Memory B cell (primary cell): ENCODE results near the gene AKIRIN2.

Source experiments
- ATAC-seq: fragments of 150-1000 bp; cut with Tn5 transposase; 2 replicates; pipeline ENCODE4 v1.10.0; 2021; ENCODE audit warnings: low read depth, mild to moderate bottlenecking, moderate library complexity
- DNase-seq, 2 donors: peaks; one replicate each; pipeline ENCODE4 v3.0.0; 2022; ENCODE audit warnings: low spot score in 2 of 2
- H3K27ac Mint-ChIP-seq: one replicate; pipeline ENCODE4 v1.8.0; 2022; ENCODE audit warnings: mild to moderate bottlenecking, moderate library complexity, mixed read lengths
- H3K27me3 Mint-ChIP-seq: one replicate; pipeline ENCODE4 v1.8.0; 2022; ENCODE audit warnings: mixed read lengths
- H3K36me3 Mint-ChIP-seq: one replicate; pipeline ENCODE4 v1.8.0; 2022; ENCODE audit warnings: mild to moderate bottlenecking, mixed read lengths
- H3K4me1 Mint-ChIP-seq: one replicate; pipeline ENCODE4 v1.8.0; 2022; ENCODE audit warnings: mixed read lengths
- H3K4me3 Mint-ChIP-seq: one replicate; pipeline ENCODE4 v1.8.0; 2022; ENCODE audit warnings: mild to moderate bottlenecking, moderate library complexity, mixed read lengths
- H3K9me3 Mint-ChIP-seq: one replicate; pipeline ENCODE4 v1.8.0; 2022; ENCODE audit warnings: mixed read lengths

Gene AKIRIN2

DNA sequence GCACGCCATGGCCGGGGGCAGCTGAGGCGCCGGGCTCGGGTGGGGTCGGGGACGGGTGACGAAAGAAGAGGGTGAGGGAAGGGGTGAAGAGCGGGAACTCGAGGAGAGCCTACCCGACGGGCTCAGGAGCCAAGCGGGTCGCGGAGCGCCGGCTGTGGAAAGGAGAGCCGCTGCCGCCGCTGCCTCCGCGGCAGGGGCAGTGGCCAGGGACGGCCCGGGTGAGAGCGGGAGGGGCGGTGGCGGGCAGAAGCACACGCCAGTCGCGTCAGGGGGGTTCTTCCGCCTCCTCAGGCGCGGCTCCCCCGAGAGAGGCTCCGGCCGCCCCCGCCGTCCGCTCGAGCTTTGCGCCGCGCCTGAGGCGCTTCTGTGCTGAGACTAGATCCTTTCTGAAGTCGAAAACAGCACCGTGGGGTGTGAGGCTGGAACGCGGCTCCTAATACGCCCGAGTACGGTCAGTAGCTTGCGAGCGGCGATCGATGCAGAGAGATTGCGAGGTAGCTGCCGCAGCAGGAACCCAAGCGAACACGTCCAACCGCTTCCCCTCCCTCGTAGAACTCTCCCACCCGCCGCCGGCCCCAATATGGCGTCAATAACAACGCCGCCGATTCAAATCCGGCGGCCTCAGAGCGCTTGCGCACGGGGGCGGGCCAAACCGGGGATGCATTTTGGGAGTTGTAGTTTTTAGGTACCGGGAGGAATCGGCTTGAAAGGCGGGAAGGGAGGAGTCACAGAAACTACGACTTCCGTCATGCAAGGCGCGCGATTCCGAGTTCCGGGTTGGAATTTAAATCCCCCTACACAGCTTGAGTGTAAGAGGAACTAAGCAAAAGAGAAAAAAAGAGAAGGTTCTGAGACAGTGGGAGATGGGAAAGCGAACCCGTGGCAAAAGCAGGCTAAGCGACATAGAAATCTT is at the start of gene AKIRIN2:
AKIRIN2 (minus strand) TSS at position 558 of the 913 bp plus-strand sequence; CDS start at position 9, 549 bp downstream.
- peak within 1 kb of the TSS; percentile 94 for H3K27ac Mint-ChIP-seq

DNA sequence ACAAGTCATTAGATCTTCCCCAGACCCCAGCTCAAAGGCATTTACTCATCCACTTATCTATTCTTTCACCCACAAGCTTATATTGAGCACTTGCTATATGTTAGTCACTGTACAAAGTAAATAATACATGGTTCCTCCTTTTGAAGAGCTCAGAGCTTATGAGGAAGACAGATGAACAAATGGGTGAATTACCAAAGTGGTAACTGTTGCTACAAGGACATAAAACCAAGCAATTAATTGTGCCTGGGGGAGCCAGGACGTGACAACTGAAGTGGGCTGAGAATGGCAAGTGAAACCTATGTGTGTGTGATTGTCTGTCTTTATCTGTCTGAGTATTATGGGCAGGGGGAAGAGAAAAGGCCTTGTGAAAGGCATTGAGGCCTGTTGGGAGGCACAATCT is 45.6 kb upstream of the AKIRIN2 start:
- Mint-ChIP-seq H3K9me3 (peaks cover 1% of the 10 kb centered on the region), H3K27ac (peak overlapping the region; percentile 59)
- peak; percentile 37 for ATAC-seq

More for the DNA sequence above, at the start of gene AKIRIN2:
- Mint-ChIP-seq H3K4me3 (peak within 1 kb of the TSS; percentile 97), H3K9me3 (no peaks in the 10 kb centered on the region), H3K36me3 (peaks cover 2% of the 10 kb centered on the region), H3K4me1 (peaks cover 19% of the 10 kb centered on the region), H3K27me3 (no peaks in the 10 kb centered on the region)
- DNase-seq (peak; percentile 95 to 98), ATAC-seq (peak; percentile 77)

DNA sequence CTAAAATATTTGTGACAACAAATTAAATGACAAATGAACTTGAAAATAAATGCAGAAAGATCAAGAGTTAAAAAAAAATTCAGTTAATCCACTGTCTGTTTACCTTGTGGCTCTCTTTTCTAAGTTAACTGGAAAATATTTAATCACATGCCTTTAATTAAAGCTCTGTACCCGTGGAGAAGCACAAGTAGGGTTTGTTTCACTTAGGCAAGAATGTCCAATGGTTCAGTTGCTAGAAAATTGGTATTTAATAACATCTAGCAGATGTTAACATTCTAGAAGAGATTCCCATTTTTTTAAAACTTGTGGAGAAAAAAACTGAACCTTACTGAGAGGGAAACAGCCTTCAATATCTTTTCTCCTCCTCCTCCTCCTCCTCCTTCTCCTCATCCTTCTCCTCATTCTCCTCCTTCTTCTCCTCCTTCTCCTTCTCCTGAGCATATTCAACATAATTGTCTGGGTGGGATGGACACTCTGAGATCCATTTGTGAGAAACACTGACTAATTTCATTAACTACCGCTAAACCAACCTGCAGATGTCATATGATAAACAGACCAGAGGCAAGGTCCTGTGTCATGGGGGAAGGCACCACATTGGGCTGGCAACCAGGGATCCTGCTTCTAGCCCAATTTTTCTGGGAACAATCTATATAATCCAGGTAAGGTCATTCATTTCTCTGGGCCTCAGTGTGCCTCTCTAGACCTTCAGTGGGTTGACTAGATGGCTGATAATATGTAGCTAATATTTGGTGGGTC is 44.1 kb upstream of the AKIRIN2 start:
- Mint-ChIP-seq H3K27me3 (no peaks in the 10 kb centered on the region), H3K36me3 (peaks cover 5% of the 10 kb centered on the region), H3K27ac (no peak overlapping the region), H3K4me3 (no peak overlapping the region), H3K4me1 (peaks cover 22% of the 10 kb centered on the region), H3K9me3 (peaks cover 3% of the 10 kb centered on the region)
- ATAC-seq: no peak
- no peak for DNase-seq

More for the DNA sequence above, 45.6 kb upstream of the AKIRIN2 start:
- no peak for DNase-seq
- Mint-ChIP-seq H3K4me3 (no peak overlapping the region), H3K27me3 (no peaks in the 10 kb centered on the region), H3K4me1 (peaks cover 10% of the 10 kb centered on the region), H3K36me3 (peaks cover 3% of the 10 kb centered on the region)

GRCh38 chr6:87743454-87743853 is 41.4 kb upstream of the AKIRIN2 start:
- no peak for ATAC-seq
- DNase-seq: no peak
- Mint-ChIP-seq H3K27ac (no peak overlapping the region), H3K36me3 (peaks cover 6% of the 10 kb centered on the region), H3K4me3 (no peak overlapping the region), H3K27me3 (no peaks in the 10 kb centered on the region), H3K9me3 (peaks cover 4% of the 10 kb centered on the region), H3K4me1 (peaks cover 25% of the 10 kb centered on the region)

GRCh38 chr6:87742106-87742505 is 40.1 kb upstream of the AKIRIN2 start:
- Mint-ChIP-seq H3K36me3 (peaks cover 3% of the 10 kb centered on the region), H3K9me3 (peaks cover 4% of the 10 kb centered on the region), H3K27me3 (no peaks in the 10 kb centered on the region), H3K27ac (peak overlapping the region; percentile 89), H3K4me1 (peaks cover 25% of the 10 kb centered on the region), H3K4me3 (no peak overlapping the region)
- DNase-seq: peak; percentile 24 to 26
- ATAC-seq: peak; percentile 98

- Mint-ChIP-seq H3K4me1 (peaks cover 25% of the 10 kb centered on the region), H3K27ac (peak overlapping the region; percentile 61), H3K9me3 (peaks cover 4% of the 10 kb centered on the region), H3K27me3 (no peaks in the 10 kb centered on the region), H3K36me3 (peaks cover 3% of the 10 kb centered on the region), H3K4me3 (no peak overlapping the region)
- ATAC-seq (no peak), DNase-seq (no peak)
Observed at GRCh38 chr6:87741001-87741650, 39.1 kb upstream of the AKIRIN2 start.

DNA sequence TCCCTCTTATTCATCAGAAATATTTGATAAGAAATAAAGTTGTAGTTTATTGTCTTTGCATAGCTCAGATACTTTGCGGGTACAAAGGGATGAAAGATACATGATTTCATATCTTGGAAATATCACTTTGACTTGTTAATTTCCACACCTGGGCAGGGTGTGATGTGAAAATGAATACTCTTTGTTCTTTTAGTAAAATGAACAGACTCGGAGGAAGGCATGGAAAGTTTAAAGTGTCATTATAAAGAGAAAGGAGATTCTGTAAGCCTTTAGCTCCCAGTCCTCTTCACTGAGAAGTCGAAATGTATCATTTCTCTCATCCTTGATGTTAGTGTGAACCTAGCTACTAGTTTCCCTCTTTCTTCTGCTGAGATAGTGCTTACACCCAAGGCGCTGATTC is 36.7 kb upstream of the AKIRIN2 start:
- Mint-ChIP-seq H3K36me3 (peaks cover 3% of the 10 kb centered on the region), H3K4me1 (peaks cover 22% of the 10 kb centered on the region), H3K27ac (peak overlapping the region; percentile 73), H3K4me3 (no peak overlapping the region), H3K9me3 (peaks cover 4% of the 10 kb centered on the region), H3K27me3 (no peaks in the 10 kb centered on the region)
- DNase-seq (no peak), ATAC-seq (no peak)

DNA sequence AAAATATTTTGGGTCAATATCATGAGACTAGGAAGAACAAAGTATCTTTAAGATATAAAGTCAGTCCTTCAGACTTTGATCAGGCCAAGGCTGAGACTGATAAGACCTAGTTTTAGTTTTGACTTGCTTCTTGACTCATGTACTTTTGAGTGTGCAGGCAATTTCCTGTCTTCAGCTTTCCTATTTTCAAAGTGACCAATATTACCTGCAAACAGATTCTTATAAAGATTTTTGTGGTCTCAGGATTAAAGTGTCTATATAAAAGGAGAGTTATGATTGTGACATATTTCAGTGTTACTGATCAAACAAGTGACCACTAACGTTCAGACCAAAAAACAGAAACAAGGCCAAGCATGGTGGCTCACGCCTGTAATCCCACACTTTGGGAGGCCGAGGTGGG is 36.0 kb upstream of the AKIRIN2 start:
- Mint-ChIP-seq H3K4me1 (peaks cover 22% of the 10 kb centered on the region), H3K27me3 (no peaks in the 10 kb centered on the region), H3K4me3 (no peak overlapping the region), H3K36me3 (peaks cover 3% of the 10 kb centered on the region), H3K9me3 (peaks cover 4% of the 10 kb centered on the region), H3K27ac (peak overlapping the region; percentile 73)
- no peak for DNase-seq
- ATAC-seq: no peak

GRCh38 chr6:87736809-87737540 is 34.9 kb upstream of the AKIRIN2 start:
- Mint-ChIP-seq H3K27me3 (no peaks in the 10 kb centered on the region), H3K36me3 (peaks cover 3% of the 10 kb centered on the region), H3K27ac (no peak overlapping the region), H3K4me1 (peaks cover 14% of the 10 kb centered on the region), H3K9me3 (peaks cover 3% of the 10 kb centered on the region), H3K4me3 (no peak overlapping the region)
- DNase-seq (no peak), ATAC-seq (no peak)

GRCh38 chr6:87731818-87732661 is 30.0 kb upstream of the AKIRIN2 start:
- H3K27me3 Mint-ChIP-seq: no peaks in the 10 kb centered on the region
- peak overlapping the region; percentile 65 for H3K27ac Mint-ChIP-seq
- no peak for DNase-seq
- H3K9me3 Mint-ChIP-seq: no peaks in the 10 kb centered on the region
- no peak overlapping the region for H3K4me3 Mint-ChIP-seq
- no peaks in the 10 kb centered on the region for H3K36me3 Mint-ChIP-seq
- H3K4me1 Mint-ChIP-seq: peaks cover 30% of the 10 kb centered on the region
- ATAC-seq: peak; percentile 88

GRCh38 chr6:87731080-87731479 is 29.0 kb upstream of the AKIRIN2 start:
- DNase-seq: no peak
- H3K36me3 Mint-ChIP-seq: no peaks in the 10 kb centered on the region
- ATAC-seq: no peak
- no peak overlapping the region for H3K27ac Mint-ChIP-seq
- no peak overlapping the region for H3K4me3 Mint-ChIP-seq
- no peaks in the 10 kb centered on the region for H3K9me3 Mint-ChIP-seq
- H3K4me1 Mint-ChIP-seq: peaks cover 30% of the 10 kb centered on the region
- no peaks in the 10 kb centered on the region for H3K27me3 Mint-ChIP-seq

DNA sequence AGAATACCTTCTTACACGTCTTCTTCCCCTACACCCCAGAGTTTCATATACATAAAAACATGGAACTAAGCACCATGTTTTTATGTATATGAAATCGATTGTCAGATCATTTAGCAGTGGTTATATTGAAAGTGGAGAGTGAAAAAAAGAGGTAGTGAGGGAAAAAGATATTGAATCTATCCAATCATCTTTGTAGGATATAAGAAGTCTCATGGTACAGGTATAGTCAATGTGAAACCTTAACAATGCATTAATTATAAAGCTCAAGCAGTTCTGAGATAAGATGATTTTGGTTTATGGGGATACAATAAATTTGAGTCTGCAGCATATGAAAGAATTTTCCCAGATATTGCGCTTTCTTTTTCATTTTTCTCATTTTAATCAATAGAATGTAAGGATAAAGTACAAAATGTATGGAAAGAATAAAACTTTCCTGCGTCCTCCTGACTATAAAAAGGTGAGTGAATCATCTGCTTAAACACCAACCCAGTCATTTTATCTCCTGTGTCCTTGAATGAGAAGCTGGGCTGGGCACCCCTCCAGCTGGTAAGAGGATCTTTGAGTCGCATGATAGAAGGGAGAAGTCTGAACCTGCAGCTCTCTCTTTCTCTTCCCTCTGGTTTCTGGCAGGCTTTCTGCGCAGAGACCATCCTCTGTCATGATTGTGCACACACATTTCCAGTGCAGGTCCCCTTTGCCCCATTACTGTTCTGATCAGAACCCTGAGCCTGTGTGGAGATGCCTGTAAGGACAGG is 28.1 kb upstream of the AKIRIN2 start:
- Mint-ChIP-seq H3K27ac (peak overlapping the region; percentile 90), H3K4me1 (peaks cover 37% of the 10 kb centered on the region), H3K9me3 (no peaks in the 10 kb centered on the region), H3K27me3 (no peaks in the 10 kb centered on the region), H3K4me3 (no peak overlapping the region), H3K36me3 (no peaks in the 10 kb centered on the region)
- no peak for ATAC-seq
- no peak for DNase-seq
